HG03196 (cell line): ENCODE measurements around the gene UGT1A8.
"Not testable (repeated sequence)": the region's sequence is repeated elsewhere in the genome, so short reads cannot be mapped to it uniquely, and the experiment has no call there.

Experiments
- ATAC-seq: cut with Tn5 transposase; IDR thresholded peaks from one replicate; pipeline ENCODE4 v1.9.1; 2021; ENCODE audit not compliant: unreplicated experiment

The UGT1A8 gene

GRCh38 chr2:233713262-233713615, 95.8 kb downstream of the UGT1A8 start:
- no peak for ATAC-seq

GRCh38 chr2:233714121-233714520, 96.7 kb downstream of the UGT1A8 start:
- ATAC-seq = no peak

GRCh38 chr2:233718552-233718951, 101.1 kb downstream of the UGT1A8 start, which contains the start of gene UGT1A4:
Gene UGT1A4 (plus strand): TSS chr2:233718736. CDS start chr2:233718821, 85 bp downstream.
- no peak for ATAC-seq

GRCh38 chr2:233728723-233729301, 111.4 kb downstream of the UGT1A8 start, which contains the start of gene UGT1A3:
Gene UGT1A3 (plus strand): TSS chr2:233729042. CDS start chr2:233729127, 85 bp downstream.
- no peak for ATAC-seq

GRCh38 chr2:233736868-233737653, 119.6 kb downstream of the UGT1A8 start:
- not testable (repeated sequence) for ATAC-seq

- ATAC-seq = no peak
Measured at GRCh38 chr2:233740870-233741269, 123.4 kb downstream of the UGT1A8 start.

- ATAC-seq = no peak
Measured at GRCh38 chr2:233743464-233744259, 126.2 kb downstream of the UGT1A8 start.

- ATAC-seq = no peak
Measured at GRCh38 chr2:233745073-233745755, 127.8 kb downstream of the UGT1A8 start.

- not testable (repeated sequence) for ATAC-seq
Measured at GRCh38 chr2:233745838-233746237, 128.4 kb downstream of the UGT1A8 start.

- no peak for ATAC-seq
Measured at GRCh38 chr2:233746475-233747282, 129.2 kb downstream of the UGT1A8 start.

- no peak for ATAC-seq
Measured at GRCh38 chr2:233747283-233747544, 129.8 kb downstream of the UGT1A8 start.

GRCh38 chr2:233750689-233751088, 133.3 kb downstream of the UGT1A8 start:
- ATAC-seq = not testable (repeated sequence)

GRCh38 chr2:233751212-233752009, 134.0 kb downstream of the UGT1A8 start:
- not testable (repeated sequence) for ATAC-seq

GRCh38 chr2:233754872-233755611, 137.6 kb downstream of the UGT1A8 start:
- no peak for ATAC-seq

GRCh38 chr2:233756429-233757081, 139.1 kb downstream of the UGT1A8 start:
- no peak for ATAC-seq

- no peak for ATAC-seq
Measured at GRCh38 chr2:233758141-233758540, 140.7 kb downstream of the UGT1A8 start.

GRCh38 chr2:233758849-233759248, 141.4 kb downstream of the UGT1A8 start:
- no peak for ATAC-seq

GRCh38 chr2:233760043-233760442, 142.6 kb downstream of the UGT1A8 start, which contains the start of gene UGT1A1:
Gene UGT1A1 (plus strand): TSS chr2:233760270. CDS start chr2:233760288, 18 bp downstream.
- ATAC-seq = no peak
